ENCODE measurements around the gene HIPK3. TPM values are rescaled to one million over a fixed set of nuclear protein-coding genes. Genes with fewer than 3 reads are reported as not detected.

Gene HIPK3
- total RNA-seq, 4 donors from 2014 or later: 244 to 362 (median 344) TPM

DNA sequence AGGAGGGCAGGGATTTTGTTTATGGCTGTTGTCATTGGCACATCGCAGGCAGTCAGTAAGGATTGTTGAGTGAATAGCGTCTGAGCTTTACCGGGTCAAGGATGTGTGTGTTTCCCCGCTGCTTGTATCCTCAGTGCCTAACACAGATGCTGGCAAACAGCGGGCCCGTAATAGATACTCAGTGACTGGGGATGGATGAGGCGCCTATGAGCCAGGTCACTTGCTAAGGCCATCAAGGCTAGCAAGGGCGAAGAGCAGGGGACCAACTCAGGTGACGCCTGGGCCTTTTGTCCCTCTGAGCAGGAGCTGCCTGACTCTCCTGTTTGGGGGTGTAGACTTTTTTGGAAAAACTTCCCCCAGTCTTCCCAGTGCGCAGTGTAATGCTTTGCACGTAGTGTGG is 118.1 kb downstream of the HIPK3 start:
- Histone ChIP-seq H3K9me3 (no peaks in the 10 kb centered on the region), H3K4me1 (peaks cover 0 to 20% (median 18%) of the 10 kb centered on the region in 4 donors), H3K27ac (replicated peaks in 1 of 4) (no peak overlapping the region), H3K36me3 (no peaks in the 10 kb centered on the region), H3K4me3 (peak overlapping the region; percentile 54 to 61 (median 56)), H3K27me3 (peaks cover 0 to 69% (median 11%) of the 10 kb centered on the region in 4 donors)
- 83% methylated on average over 9 of the region's 11 CpGs for WGBS
- intact Hi-C loops (cut with DNase I): no loop called here
- no peak for DNase-seq (ENCODE audit: extremely low spot score)
- TF ChIP-seq, protein P1, sequence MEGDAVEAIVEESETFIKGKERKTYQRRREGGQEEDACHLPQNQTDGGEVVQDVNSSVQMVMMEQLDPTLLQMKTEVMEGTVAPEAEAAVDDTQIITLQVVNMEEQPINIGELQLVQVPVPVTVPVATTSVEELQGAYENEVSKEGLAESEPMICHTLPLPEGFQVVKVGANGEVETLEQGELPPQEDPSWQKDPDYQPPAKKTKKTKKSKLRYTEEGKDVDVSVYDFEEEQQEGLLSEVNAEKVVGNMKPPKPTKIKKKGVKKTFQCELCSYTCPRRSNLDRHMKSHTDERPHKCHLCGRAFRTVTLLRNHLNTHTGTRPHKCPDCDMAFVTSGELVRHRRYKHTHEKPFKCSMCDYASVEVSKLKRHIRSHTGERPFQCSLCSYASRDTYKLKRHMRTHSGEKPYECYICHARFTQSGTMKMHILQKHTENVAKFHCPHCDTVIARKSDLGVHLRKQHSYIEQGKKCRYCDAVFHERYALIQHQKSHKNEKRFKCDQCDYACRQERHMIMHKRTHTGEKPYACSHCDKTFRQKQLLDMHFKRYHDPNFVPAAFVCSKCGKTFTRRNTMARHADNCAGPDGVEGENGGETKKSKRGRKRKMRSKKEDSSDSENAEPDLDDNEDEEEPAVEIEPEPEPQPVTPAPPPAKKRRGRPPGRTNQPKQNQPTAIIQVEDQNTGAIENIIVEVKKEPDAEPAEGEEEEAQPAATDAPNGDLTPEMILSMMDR (IDR thresholded peaks at IDR 0.05): no peak
- no peak for TF ChIP-seq POLR2AphosphoS5 (IDR thresholded peaks at IDR 0.05)
- TF ChIP-seq EP300 (IDR thresholded peaks at IDR 0.05): no peak
- no peak for TF ChIP-seq POLR2A (IDR thresholded peaks at IDR 0.05; ENCODE audit: low read depth)

DNA sequence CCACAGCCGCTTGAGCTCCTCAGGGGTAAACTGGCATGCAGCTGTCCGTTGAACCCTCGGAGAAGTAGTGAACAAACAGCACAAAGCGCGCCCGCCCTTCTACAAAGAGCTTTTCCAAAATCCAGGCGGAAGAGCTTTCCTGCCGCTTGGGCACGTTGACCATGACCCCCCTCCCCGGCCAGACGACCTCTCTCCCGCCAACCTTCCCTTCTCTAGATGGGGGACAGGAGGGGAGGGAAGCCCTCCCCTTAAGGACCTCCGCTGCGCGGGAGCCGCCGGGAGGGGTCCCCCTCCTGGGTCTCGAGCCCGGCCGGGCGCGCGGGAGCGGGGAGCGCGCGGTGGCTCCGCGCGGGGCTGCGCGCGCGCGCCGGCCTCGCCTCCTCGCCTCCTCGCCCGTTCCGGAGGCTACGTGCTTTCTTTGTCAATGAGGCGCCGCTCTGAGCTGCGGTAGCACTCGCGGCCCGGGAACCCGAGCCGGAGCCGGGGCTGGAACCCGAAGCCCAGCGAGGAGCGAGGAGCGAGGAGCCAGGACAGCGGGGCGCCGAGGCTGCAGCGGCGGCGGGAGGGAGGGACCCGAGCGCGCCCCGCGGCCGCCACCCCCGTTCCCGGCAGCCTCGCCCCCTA is 118.6 kb downstream of the HIPK3 start, which contains the start of gene KIAA1549L:
Gene KIAA1549L (plus strand): TSS at position 421 of the 624 bp plus-strand sequence.
- WGBS: 9% methylated on average over 6 of the region's 70 CpGs
- no peaks in the 10 kb centered on the region for H3K9me3 ChIP-seq
- H3K4me1 ChIP-seq: peaks cover 0 to 20% (median 18%) of the 10 kb centered on the region in 4 donors
- peak within 1 kb of the TSS; percentile 54 to 61 (median 56) for H3K4me3 ChIP-seq
- H3K27ac ChIP-seq (replicated peaks in 1 of 4): no peak within 1 kb of the TSS
- intact Hi-C loops (cut with DNase I): no loop called here
- H3K27me3 ChIP-seq: peaks cover 0 to 63% (median 11%) of the 10 kb centered on the region in 4 donors
- TF ChIP-seq POLR2A (IDR thresholded peaks at IDR 0.05; ENCODE audit: low read depth) (no peak), POLR2AphosphoS5 (IDR thresholded peaks at IDR 0.05) (no peak), EP300 (IDR thresholded peaks at IDR 0.05) (no peak)
- TF ChIP-seq, protein P1 (IDR thresholded peaks at IDR 0.05): no peak
- DNase-seq (ENCODE audit: extremely low spot score): no peak
- no peaks in the 10 kb centered on the region for H3K36me3 ChIP-seq

DNA sequence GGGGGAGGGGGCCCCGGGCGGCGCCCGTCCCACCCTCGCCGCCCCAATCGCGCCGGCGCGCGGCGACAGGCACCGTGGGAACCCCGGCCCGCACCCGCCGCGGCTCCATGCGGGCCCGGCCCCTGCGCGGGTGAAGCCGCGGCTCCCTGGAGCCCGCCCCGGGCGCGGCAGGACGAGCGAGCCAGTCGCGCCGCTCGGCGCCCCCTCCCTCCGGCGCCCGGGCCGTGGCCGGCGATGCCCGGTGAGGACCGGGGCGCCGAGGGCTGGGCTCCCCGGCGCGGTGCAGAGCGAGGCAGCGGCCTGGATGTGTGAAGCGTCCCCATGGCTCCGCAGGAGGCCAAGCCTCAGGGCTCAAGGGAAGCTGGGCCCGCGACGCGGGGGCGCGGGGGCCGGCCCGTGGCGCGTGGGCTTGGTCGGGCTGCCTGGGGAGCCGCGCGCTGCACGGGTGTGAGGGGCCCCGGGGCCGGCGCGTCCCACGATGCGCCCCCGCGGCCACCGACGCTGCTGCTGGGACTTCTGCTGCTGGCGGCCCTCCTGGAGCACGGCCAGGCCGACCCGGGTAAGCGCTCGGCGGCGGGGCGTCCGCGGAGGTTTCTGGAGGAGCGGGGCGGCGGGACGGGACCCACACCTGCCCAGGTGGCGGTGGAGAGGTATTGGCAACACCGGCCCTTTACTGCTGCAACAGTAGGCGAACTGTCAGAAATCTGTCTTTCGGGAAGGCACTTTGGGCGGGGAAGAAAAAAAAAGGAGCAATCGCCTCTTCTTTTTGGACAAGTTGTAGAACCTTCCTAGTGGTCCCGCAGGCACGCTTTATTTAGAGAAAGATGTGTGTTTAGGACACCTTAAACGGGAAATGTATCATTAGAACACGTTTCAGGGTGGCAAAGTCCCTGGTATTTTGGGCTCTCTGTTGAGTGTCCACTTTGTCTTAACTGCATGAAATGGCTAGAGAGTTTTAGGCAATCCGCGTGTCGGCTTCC is 119.4 kb downstream of the HIPK3 start:
- H3K4me1 ChIP-seq: peaks cover 0 to 20% (median 18%) of the 10 kb centered on the region in 4 donors
- no peak for TF ChIP-seq EP300 (IDR thresholded peaks at IDR 0.05)
- no peak for TF ChIP-seq POLR2A (IDR thresholded peaks at IDR 0.05; ENCODE audit: low read depth)
- no peak for TF ChIP-seq POLR2AphosphoS5 (IDR thresholded peaks at IDR 0.05)
- TF ChIP-seq, protein P1 (IDR thresholded peaks at IDR 0.05): no peak
- H3K27ac ChIP-seq (replicated peaks in 1 of 4): no peak overlapping the region
- H3K27me3 ChIP-seq: peaks cover 0 to 56% (median 11%) of the 10 kb centered on the region in 4 donors
- H3K9me3 ChIP-seq: no peaks in the 10 kb centered on the region
- DNase-seq (ENCODE audit: extremely low spot score): no peak
- H3K4me3 ChIP-seq: peak overlapping the region; percentile 54 to 61 (median 56)
- no peaks in the 10 kb centered on the region for H3K36me3 ChIP-seq
- 28% methylated on average over 14 of the region's 106 CpGs for WGBS
- intact Hi-C loops (cut with DNase I): no loop called here

DNA sequence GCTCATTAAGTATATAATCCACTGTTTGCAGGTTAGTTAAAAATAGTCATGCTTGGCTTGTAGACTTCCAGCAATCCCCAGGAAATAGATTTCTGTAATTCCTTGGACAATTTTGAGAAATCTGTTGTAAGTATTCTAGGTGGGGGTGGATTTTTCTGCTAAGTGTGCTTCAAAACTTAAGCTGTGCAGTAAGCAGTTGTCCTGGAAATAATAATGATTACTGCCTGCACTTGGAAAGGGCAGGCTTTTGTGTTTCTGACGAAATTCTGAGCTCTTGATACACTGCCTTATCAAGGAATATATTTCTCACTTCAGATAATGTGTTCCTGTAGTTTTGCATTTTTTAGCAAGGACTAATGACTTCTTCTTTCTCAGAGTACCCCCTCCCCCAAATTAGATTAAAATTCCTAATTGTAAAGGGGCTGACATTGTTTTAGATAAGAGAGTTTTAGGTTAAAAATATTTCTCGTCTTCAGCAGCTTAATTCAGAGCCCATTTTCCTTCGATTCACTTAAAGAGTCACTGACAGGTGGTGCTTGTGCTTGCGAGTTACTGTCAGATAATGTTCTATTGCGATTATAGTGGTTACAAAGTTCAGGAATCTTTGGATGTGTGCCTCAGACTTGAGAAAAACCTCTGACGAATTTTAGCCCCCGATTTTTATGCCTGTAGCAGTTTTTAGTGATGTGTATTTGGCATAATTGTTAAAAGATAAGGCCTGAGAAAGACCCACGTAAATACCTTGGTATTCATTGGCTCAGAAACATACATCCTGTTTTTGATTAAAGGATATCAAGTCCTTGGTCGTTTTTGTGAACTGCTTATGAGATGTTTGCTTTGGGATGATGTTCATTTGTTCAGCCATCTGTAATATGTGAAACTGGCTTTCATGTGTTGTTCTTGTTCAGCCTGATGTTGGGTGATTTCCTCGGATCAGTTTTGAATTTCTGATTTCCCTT is 120.5 kb downstream of the HIPK3 start:
- no peaks in the 10 kb centered on the region for H3K36me3 ChIP-seq
- 68% methylated on average over 10 of the region's 10 CpGs for WGBS
- no peak overlapping the region for H3K4me3 ChIP-seq
- intact Hi-C loops (cut with DNase I): no loop called here
- TF ChIP-seq, protein P1 (IDR thresholded peaks at IDR 0.05): no peak
- TF ChIP-seq POLR2AphosphoS5 (IDR thresholded peaks at IDR 0.05) (no peak), EP300 (IDR thresholded peaks at IDR 0.05) (no peak)
- H3K27me3 ChIP-seq: peaks cover 0 to 52% (median 11%) of the 10 kb centered on the region in 4 donors
- peak; percentile 17 for DNase-seq (ENCODE audit: extremely low spot score)
- peaks cover 0 to 20% (median 18%) of the 10 kb centered on the region in 4 donors for H3K4me1 ChIP-seq
- no peaks in the 10 kb centered on the region for H3K9me3 ChIP-seq
- no peak overlapping the region for H3K27ac ChIP-seq (replicated peaks in 1 of 4)

Data from esophagus muscularis mucosa (tissue), 4 donors.